Activated CD4-positive, alpha-beta memory T cell treated with anti-CD3 and anti-CD28 coated beads for 36 hours (primary cell): ENCODE measurements around the gene LHFPL3. TPM values are rescaled to one million over a fixed set of nuclear protein-coding genes. Genes with fewer than 3 reads are reported as not detected.
"Not testable (repeated sequence)": the region's sequence is repeated elsewhere in the genome, so short reads cannot be mapped to it uniquely, and the experiment has no call there.

Experiments used
- CTCF ChIA-PET: fragments of 350-600 bp; sonication (Branson Sonifier 250); formaldehyde crosslinking; loops from one replicate; lab custom pipeline; 2021; ENCODE audit warnings: antibody characterized with exemption, inconsistent platforms; lab: Charles Lee
- POLR2A ChIA-PET: fragments of 350-600 bp; sonication (Branson Sonifier 250); formaldehyde crosslinking; loops from one replicate; lab custom pipeline; 2021; ENCODE audit warnings: antibody characterized with exemption; lab: Charles Lee
- DNase-seq: peaks from one replicate; pipeline ENCODE4 v3.0.0-alpha.2; 2020
- H3K27ac Mint-ChIP-seq: one replicate; pipeline ENCODE4 v1.8.0; 2021; ENCODE audit warnings: mixed read lengths
- H3K27me3 Mint-ChIP-seq: one replicate; pipeline ENCODE4 v1.8.0; 2021; ENCODE audit warnings: mixed read lengths
- H3K36me3 Mint-ChIP-seq: one replicate; pipeline ENCODE4 v1.8.0; 2021; ENCODE audit warnings: mixed read lengths
- H3K4me1 Mint-ChIP-seq: one replicate; pipeline ENCODE4 v1.8.0; 2021; ENCODE audit warnings: low read depth, mixed read lengths
- H3K4me3 Mint-ChIP-seq: one replicate; pipeline ENCODE4 v1.8.0; 2021; ENCODE audit warnings: mild to moderate bottlenecking, mixed read lengths
- H3K9me3 Mint-ChIP-seq: one replicate; pipeline ENCODE4 v1.8.0; 2021; ENCODE audit warnings: mixed read lengths
- intact Hi-C: fragments of 100-400 bp; cut with micrococcal nuclease; formaldehyde crosslinking; loops from one replicate; pipeline ENCODE4 v1.15.1; 2023
- total RNA-seq, 2 experiments: library from RNA; stranded (reverse); gene quantifications; one replicate each; pipeline ENCODE4 v1.2.3, GENCODE V29; 2021

LHFPL3 gene
- total RNA-seq, 2 experiments from 2014 or later: not detected

- Mint-ChIP-seq H3K36me3 (no peaks in the 10 kb centered on the region), H3K9me3 (no peaks in the 10 kb centered on the region), H3K27me3 (no peaks in the 10 kb centered on the region), H3K4me3 (no peak overlapping the region), H3K4me1 (peaks cover 4% of the 10 kb centered on the region), H3K27ac (peak overlapping the region; percentile 18)
- intact Hi-C loops: loop anchor here (1.0 to 5.0 kb wide), 8 partner anchors 20 to 666 kb away; no protein-coding TSS in a partner anchor
- ChIA-PET POLR2A (no interaction called here), CTCF (interaction anchor here (1.0 to 10.2 kb wide), 10 partner anchors 9 to 666 kb away, joined by 3 to 76 read pairs (median 4); no protein-coding TSS in a partner anchor)
- peak; percentile 87 for DNase-seq
Observed at GRCh38 chr7:104923010-104923421, 594.6 kb downstream of the LHFPL3 start.

GRCh38 chr7:104926189-104926588, 597.8 kb downstream of the LHFPL3 start:
- intact Hi-C loops, H3K36me3 Mint-ChIP-seq, H3K4me3 Mint-ChIP-seq, H3K4me1 Mint-ChIP-seq, H3K9me3 Mint-ChIP-seq, H3K27ac Mint-ChIP-seq, H3K27me3 Mint-ChIP-seq, DNase-seq: not testable (repeated sequence)
- POLR2A ChIA-PET: interaction anchor here (1.3 kb wide), 1 partner anchor 14 kb away, joined by 4 read pairs; no protein-coding TSS in a partner anchor
- CTCF ChIA-PET: interaction anchor here (1.3 to 10.2 kb wide), 4 partner anchors 42 to 695 kb away, joined by 3 to 76 read pairs (median 7); no protein-coding TSS in a partner anchor

GRCh38 chr7:104926601-104927041, 598.2 kb downstream of the LHFPL3 start:
- POLR2A ChIA-PET: interaction anchor here (1.3 kb wide), 1 partner anchor 14 kb away, joined by 4 read pairs; no protein-coding TSS in a partner anchor
- Mint-ChIP-seq H3K27ac (no peak overlapping the region), H3K27me3 (no peaks in the 10 kb centered on the region), H3K9me3 (no peaks in the 10 kb centered on the region), H3K4me1 (peaks cover 4% of the 10 kb centered on the region), H3K36me3 (no peaks in the 10 kb centered on the region), H3K4me3 (no peak overlapping the region)
- no peak for DNase-seq
- intact Hi-C loops: no loop called here
- CTCF ChIA-PET: interaction anchor here (1.3 to 10.2 kb wide), 4 partner anchors 42 to 695 kb away, joined by 3 to 76 read pairs (median 7); no protein-coding TSS in a partner anchor

GRCh38 chr7:104927055-104927454, 598.7 kb downstream of the LHFPL3 start:
- peaks cover 4% of the 10 kb centered on the region for H3K4me1 Mint-ChIP-seq
- H3K27ac Mint-ChIP-seq: no peak overlapping the region
- DNase-seq: no peak
- H3K27me3 Mint-ChIP-seq: no peaks in the 10 kb centered on the region
- H3K36me3 Mint-ChIP-seq: no peaks in the 10 kb centered on the region
- H3K9me3 Mint-ChIP-seq: no peaks in the 10 kb centered on the region
- ChIA-PET POLR2A (interaction anchor here (1.3 kb wide), 1 partner anchor 14 kb away, joined by 4 read pairs; no protein-coding TSS in a partner anchor), CTCF (interaction anchor here (0.7 to 10.2 kb wide), 4 partner anchors 9 to 696 kb away, joined by 3 to 76 read pairs (median 7); no protein-coding TSS in a partner anchor)
- no peak overlapping the region for H3K4me3 Mint-ChIP-seq
- intact Hi-C loops: no loop called here

- DNase-seq: no peak
- intact Hi-C loops: no loop called here
- CTCF ChIA-PET: no interaction called here
- no peak overlapping the region for H3K4me3 Mint-ChIP-seq
- H3K27me3 Mint-ChIP-seq: no peaks in the 10 kb centered on the region
- H3K36me3 Mint-ChIP-seq: no peaks in the 10 kb centered on the region
- no peak overlapping the region for H3K27ac Mint-ChIP-seq
- no peaks in the 10 kb centered on the region for H3K9me3 Mint-ChIP-seq
- POLR2A ChIA-PET: interaction anchor here (1.0 to 1.6 kb wide), 2 partner anchors 12 kb away, joined by 3 to 4 read pairs; no protein-coding TSS in a partner anchor
- H3K4me1 Mint-ChIP-seq: no peaks in the 10 kb centered on the region
Observed at GRCh38 chr7:104928721-104929400, 600.5 kb downstream of the LHFPL3 start.

- ChIA-PET POLR2A (interaction anchor here (0.5 to 1.6 kb wide), 2 partner anchors 11 to 105 kb away, joined by 3 to 4 read pairs; no protein-coding TSS in a partner anchor), CTCF (interaction anchor here (0.7 to 1.5 kb wide), 3 partner anchors 10 to 51 kb away, joined by 3 read pairs; no protein-coding TSS in a partner anchor)
- Mint-ChIP-seq H3K4me3 (no peak overlapping the region), H3K9me3 (no peaks in the 10 kb centered on the region), H3K36me3 (no peaks in the 10 kb centered on the region), H3K4me1 (no peaks in the 10 kb centered on the region), H3K27me3 (no peaks in the 10 kb centered on the region), H3K27ac (no peak overlapping the region)
- no peak for DNase-seq
- intact Hi-C loops: no loop called here
Observed at GRCh38 chr7:104929921-104930320, 601.5 kb downstream of the LHFPL3 start.

GRCh38 chr7:104931181-104931781, 602.9 kb downstream of the LHFPL3 start:
- POLR2A ChIA-PET: no interaction called here
- H3K27ac Mint-ChIP-seq: no peak overlapping the region
- no peaks in the 10 kb centered on the region for H3K9me3 Mint-ChIP-seq

GRCh38 chr7:104933022-104933421, 604.6 kb downstream of the LHFPL3 start:
- Mint-ChIP-seq H3K4me3 (no peak overlapping the region), H3K4me1 (no peaks in the 10 kb centered on the region), H3K9me3 (peaks cover 2% of the 10 kb centered on the region), H3K27ac (no peak overlapping the region), H3K36me3 (no peaks in the 10 kb centered on the region), H3K27me3 (no peaks in the 10 kb centered on the region)
- ChIA-PET POLR2A (no interaction called here), CTCF (no interaction called here)
- DNase-seq: no peak
- intact Hi-C loops: no loop called here

More at GRCh38 chr7:104931181-104931781, 602.9 kb downstream of the LHFPL3 start:
- intact Hi-C loops: no loop called here
- Mint-ChIP-seq H3K4me1 (no peaks in the 10 kb centered on the region), H3K4me3 (no peak overlapping the region), H3K27me3 (no peaks in the 10 kb centered on the region), H3K36me3 (no peaks in the 10 kb centered on the region)
- CTCF ChIA-PET: interaction anchor here (1.5 kb wide), 1 partner anchor 8 kb away, joined by 3 read pairs; no protein-coding TSS in a partner anchor
- DNase-seq: no peak

- Mint-ChIP-seq H3K9me3 (peaks cover 2% of the 10 kb centered on the region), H3K27me3 (no peaks in the 10 kb centered on the region), H3K36me3 (no peaks in the 10 kb centered on the region), H3K27ac (no peak overlapping the region), H3K4me3 (no peak overlapping the region), H3K4me1 (no peaks in the 10 kb centered on the region)
- ChIA-PET POLR2A (no interaction called here), CTCF (no interaction called here)
- intact Hi-C loops: no loop called here
- no peak for DNase-seq
Observed at GRCh38 chr7:104933521-104933988, 605.2 kb downstream of the LHFPL3 start.

GRCh38 chr7:104934665-104935064, 606.3 kb downstream of the LHFPL3 start:
- no peak overlapping the region for H3K27ac Mint-ChIP-seq

GRCh38 chr7:104935276-104935675, 606.9 kb downstream of the LHFPL3 start:
- no peak overlapping the region for H3K4me3 Mint-ChIP-seq
- H3K27me3 Mint-ChIP-seq: no peaks in the 10 kb centered on the region
- DNase-seq: no peak
- POLR2A ChIA-PET: no interaction called here
- H3K27ac Mint-ChIP-seq: no peak overlapping the region
- H3K4me1 Mint-ChIP-seq: peaks cover 7% of the 10 kb centered on the region
- CTCF ChIA-PET: no interaction called here
- intact Hi-C loops: no loop called here
- H3K9me3 Mint-ChIP-seq: peaks cover 2% of the 10 kb centered on the region
- no peaks in the 10 kb centered on the region for H3K36me3 Mint-ChIP-seq

More at GRCh38 chr7:104934665-104935064, 606.3 kb downstream of the LHFPL3 start:
- Mint-ChIP-seq H3K27me3 (no peaks in the 10 kb centered on the region), H3K9me3 (peaks cover 2% of the 10 kb centered on the region), H3K4me3 (no peak overlapping the region), H3K36me3 (no peaks in the 10 kb centered on the region), H3K4me1 (peaks cover 7% of the 10 kb centered on the region)
- POLR2A ChIA-PET: no interaction called here
- CTCF ChIA-PET: no interaction called here
- intact Hi-C loops: no loop called here
- no peak for DNase-seq

GRCh38 chr7:104936546-104936945, 608.1 kb downstream of the LHFPL3 start:
- POLR2A ChIA-PET: no interaction called here
- H3K4me3 Mint-ChIP-seq: no peak overlapping the region

More at GRCh38 chr7:104936546-104936945, 608.1 kb downstream of the LHFPL3 start:
- Mint-ChIP-seq H3K9me3 (peaks cover 4% of the 10 kb centered on the region), H3K27ac (no peak overlapping the region), H3K27me3 (no peaks in the 10 kb centered on the region), H3K4me1 (peaks cover 17% of the 10 kb centered on the region), H3K36me3 (peaks cover 8% of the 10 kb centered on the region)
- intact Hi-C loops: no loop called here
- DNase-seq: no peak
- CTCF ChIA-PET: no interaction called here
